TTC549 (cell line): ENCODE measurements around the gene SLC16A6.
"Not testable (repeated sequence)": the region's sequence is repeated elsewhere in the genome, so short reads cannot be mapped to it uniquely, and the experiment has no call there.

ENCODE experiments used
- FAIRE-seq: peaks from 2 replicates; lab custom pipeline; 2012; peaks lifted over from hg19 to GRCh38; lab: Jason Lieb, UNC

SLC16A6 gene

DNA sequence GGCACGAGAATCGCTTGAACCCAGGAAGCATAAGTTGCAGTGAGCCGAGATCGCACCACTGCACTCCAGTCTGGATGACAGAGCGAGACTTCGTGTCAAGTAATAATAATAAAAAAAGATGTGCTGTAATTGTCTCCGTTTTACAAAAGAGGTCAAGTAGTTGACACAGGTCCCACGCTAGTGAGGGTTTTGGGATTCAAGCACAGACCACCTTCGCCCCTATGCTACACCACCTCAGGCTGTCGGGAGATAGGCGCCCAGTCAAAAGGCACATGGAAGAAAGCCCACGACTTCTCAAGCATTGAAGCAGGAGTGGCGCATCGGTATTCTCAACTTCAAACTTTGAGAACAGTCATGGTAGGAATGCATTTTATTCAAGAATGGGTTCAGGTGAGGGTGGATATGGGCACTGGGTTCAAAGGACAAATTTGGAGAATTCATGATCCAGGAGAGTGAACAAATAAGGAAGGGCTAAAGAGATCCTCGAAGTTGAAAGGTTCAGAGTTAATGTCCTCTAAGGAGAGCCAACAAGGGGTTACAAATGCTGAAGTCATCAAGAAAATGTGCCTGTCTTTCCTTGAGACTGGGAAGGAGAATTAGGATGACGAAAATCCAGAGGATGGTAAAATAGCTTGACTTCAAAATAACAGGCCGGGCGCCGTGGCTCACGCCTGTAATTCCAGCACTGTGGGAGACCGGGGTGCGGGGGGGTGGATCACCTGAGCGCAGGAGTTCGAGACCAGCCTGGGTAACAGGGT is 44.5 kb downstream of the SLC16A6 start:
- no peak for FAIRE-seq

DNA sequence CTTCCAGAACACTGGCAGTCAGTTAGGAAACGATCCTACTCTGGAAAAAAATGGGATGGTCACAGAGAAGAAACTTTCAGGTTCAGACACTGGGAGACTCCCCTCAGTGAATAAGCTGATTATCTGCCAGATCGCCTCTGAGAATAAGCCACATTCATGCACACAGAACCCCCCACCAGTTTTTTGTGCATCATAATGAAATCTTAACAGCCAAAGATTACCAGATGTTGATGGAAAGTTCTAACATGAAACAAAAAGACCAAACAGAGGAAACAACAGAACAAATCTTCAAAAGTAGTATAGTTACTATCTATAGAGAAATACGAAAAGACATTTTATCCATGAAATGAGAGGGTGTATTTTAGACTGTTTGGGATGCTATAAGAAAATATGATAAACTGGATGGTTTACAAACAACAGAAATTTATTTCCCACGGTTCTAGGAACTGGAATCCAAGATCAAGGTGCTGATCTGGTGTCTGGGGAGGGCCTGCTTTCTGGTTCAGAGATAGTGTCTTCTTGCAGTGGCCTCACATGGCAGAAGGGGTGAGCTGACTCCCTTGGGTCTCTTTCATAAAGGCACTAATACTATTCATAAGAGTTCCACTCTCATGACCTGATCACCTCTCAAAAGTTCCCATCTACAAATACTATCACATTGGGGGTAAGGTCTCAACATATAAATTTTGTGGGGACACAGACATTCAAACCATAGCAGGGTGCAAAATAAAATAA is 51.1 kb downstream of the SLC16A6 start:
- FAIRE-seq, result no peak

DNA sequence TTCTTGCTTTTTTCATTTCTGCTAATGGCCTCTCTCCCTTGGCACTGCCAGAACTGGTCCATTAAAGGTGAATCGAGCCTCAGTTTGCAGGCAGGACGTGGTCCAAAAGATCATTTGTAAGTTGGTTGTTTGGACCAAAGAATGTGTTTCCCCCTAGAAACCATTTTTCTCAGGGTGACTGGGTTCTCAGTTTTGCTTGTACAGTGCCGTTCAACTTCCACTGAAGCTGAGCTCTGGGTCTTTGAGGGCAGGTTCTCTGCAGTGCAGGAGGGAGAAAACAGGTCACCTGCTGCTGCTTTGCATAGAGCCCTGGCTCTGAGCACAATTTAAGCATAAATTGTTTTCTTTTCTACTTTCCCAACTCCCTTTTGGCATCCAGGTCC is 52.1 kb downstream of the SLC16A6 start:
- FAIRE-seq, result no peak

DNA sequence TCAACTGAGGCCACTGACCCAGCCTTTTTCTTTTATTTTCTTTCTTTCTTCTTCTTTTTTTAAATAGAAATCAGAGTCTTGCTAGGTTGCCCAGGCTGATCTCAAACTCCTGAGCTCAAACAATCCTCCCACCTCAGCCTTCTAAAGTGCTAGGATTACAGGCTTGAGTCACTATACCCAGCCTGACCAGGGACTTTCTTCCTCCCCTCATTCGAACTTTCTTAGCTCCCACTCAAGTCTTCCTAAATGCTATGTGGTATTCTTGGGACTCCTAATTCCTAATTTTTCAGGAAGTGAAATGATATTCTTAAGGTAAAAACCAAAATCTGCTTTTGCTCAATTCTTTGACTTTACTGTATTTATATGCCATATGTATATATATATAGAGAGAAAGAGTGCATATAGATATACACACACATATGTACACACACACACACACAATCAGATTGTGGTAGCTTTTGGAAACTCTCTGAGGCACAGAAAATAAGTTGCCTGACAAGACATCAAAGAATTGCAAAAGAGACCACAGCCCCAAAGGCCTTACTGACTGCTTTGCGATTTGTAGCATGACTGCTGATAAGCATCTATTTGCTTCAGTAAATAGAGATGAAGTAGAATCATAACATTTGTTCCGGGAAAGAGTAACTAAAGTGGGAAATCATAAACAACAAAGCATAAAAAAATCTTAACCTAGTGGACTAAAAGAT is 52.6 kb downstream of the SLC16A6 start:
- no peak for FAIRE-seq

DNA sequence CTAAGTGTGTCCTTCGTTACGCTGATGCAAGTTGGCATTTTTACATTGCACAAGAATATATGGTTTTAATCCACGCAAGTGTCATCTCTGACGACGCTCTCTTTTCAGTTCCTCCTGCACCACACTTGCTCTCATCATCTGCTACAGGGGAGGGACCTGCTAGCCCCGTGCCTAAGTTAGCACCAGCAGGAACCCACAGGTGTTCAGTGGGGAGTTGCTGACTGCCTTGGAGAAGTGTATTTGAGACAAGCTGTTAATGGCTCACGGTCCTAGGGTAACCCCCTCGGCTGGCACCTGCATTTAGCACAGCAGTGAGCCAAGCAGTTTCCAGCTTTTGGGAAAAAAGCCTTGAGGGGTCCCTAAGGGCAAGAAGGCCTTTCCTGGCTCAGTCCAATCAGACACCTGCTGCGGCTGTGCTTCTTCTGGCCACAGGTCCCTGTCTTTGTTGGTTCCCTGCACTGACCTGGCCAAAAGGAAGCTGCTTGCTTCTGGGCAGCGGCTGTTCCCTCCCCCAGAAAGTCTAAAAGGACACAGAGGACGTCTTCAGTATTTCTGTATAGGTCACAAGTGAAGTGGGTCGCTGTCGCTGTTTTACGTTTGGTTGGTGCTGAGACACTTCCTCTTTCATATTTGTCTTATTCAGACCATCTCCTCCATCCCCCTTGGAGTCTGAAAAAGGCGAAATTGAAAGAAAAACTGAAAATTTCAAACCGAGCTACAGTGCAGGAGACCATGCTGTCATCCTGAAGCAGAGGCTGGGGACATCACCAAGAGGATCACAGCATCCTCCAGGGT is 53.4 kb downstream of the SLC16A6 start:
- not testable (repeated sequence) for FAIRE-seq

DNA sequence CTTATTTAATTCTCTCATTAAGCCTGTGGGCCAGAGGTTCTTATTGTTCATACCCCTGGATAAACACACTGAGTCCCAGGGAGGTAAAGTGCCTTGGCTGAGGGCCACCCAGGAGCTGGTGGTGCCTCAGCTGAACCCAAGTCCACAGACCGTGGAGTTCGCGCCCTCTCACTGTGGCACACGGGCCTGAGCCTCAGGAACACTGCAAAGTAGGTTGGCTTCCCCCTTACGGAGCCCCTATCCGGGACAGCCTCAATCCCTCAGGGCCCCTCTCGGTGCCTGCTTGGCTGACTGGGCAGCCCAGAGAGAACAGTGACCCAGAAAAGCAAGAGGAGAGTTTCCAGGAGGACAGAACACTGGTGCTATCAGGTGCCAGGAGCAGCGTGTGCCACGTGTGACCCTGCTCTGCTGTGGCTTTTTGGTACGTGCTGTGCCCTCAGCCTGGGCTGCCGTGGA is 55.6 kb downstream of the SLC16A6 start:
- FAIRE-seq, result not testable (repeated sequence)

DNA sequence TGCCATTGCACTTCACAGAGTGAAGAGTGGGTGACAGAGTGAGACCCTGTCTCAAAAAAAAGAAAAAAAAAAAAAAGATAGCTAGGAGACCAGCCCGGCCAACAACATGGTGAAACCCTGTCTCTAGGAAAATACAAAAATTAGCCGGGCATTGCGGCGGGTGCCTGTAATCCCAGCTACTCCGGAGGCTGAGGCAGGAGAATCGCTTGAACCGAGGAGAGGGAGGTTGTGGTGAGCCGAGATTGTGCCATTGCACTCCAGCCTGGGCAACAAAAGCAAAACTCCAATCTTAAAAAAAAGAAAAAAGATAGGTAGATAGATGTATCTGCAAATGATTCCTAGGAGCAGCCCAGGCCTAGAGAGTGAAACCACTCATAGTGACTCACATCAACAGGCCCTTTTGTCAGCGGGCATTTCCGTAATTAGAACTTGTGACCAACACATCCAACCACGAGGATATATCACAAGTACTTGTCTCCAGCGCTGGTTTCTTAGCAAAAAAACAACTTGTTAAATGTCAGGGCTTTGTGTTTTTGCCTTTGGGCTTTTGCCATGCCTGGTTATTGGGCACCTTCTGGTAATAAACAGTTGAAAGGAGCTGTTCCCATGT is 56.1 kb downstream of the SLC16A6 start:
- not testable (repeated sequence) for FAIRE-seq

DNA sequence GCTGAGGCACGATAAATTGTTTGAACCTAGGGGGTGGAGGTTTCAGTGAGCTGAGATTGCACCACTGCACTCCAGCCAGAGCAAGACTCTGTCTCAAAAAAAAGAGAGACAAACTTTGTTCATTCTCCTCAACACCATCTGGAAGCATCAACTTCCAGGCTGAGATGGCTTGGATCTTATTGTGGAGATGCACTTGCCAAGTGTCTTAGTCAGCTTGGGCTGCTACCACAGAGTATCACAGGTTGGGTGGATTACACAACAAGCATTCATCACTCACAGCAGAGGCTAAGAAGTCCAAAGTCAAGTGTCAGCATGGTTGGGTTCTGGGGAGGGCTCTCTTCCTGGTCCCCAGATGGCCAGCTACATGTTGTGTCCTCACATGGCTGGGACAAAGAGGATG is 58.2 kb downstream of the SLC16A6 start:
- FAIRE-seq, result not testable (repeated sequence)

DNA sequence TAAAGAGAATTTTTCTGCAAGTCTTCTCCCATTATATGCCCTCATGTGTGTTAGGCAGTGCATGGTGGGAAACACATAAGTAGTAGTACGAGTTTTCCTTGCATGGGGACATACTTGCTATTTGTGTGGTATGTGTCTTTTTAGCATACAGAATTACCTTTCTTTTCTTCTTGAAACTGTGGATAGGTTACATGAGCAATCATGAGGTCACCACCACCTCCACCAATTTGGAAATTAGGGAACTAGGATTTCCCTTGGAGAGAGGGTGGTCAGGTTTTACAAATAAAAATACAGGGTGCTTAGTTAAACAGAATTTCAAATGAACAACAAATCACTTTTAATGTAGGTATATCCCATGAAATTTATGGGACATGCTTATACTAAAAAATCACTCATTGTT is 59.4 kb downstream of the SLC16A6 start:
- FAIRE-seq, result no peak

DNA sequence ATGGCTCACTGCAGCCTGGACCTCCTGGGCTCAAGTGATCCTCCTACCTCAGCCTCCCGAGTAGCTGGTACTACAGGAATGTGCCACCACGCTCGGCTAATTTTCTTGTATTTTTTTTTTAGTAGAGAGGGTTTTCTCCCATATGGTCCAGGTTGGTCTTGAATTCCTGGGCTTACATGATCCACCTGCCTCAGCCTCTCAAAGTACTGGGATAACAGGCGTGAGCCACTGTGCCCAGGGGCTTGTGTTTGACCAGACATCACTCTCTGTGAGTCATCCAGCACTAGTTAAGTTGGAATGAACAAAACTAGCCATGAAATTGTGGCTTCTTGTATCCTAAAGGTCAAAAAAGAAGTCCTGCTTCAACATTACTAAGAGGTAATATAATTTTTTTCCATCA is 59.8 kb downstream of the SLC16A6 start:
- not testable (repeated sequence) for FAIRE-seq

DNA sequence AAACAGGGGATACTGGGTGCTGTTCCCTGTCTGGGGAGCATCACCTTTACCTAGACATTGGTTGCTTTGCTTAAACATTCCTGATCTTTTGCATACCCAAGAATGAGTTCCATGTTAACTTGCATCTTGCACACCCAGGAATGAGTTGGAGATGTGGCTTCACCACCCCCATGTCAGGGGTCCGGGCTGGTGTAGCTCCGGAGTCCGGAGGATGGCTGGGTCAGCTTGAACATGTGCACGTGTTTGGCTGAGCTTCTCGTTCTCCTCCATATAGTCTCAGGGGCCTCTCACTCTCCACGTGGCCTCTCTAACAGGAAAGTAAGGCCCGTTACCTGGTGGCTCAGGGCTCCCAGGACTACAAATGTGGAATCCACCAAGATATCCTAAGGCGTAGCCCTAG is 61.3 kb downstream of the SLC16A6 start:
- no peak for FAIRE-seq

DNA sequence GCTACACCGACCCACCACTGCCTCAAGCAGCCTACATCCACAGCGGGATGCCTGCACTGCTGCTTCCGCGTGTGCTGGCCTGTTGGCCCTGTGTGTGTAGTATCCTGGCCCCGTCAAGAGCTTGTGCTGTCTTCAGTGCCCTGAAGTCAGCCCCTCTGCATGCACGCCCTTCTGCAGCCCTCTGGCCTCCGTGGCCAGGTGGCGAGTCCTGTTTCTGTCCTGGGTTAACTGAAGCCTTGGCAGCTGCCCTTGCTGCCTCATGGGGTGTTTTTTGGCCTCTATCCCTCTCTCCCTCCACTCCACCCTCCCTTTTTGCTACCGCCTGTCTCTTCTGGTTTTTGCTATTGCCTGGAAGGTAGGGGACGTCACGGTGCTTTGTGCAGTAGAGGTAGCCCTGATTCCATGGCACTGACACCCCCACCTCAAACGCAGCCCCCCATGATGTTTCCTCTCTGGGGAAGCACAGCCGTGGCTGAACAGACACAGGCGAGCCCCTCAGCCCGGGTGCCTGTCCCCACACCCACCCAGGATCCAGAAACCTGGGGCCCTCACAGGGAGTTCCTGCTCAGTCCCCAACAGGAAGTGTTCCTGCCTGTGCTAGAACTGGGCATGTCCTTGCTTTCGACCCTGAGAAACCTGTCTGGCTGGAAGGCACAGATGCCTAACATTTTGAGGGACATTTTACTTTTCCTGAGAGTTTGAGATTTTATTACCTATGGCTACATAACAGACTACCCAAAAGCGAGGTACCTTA is 61.9 kb downstream of the SLC16A6 start:
- no peak for FAIRE-seq

DNA sequence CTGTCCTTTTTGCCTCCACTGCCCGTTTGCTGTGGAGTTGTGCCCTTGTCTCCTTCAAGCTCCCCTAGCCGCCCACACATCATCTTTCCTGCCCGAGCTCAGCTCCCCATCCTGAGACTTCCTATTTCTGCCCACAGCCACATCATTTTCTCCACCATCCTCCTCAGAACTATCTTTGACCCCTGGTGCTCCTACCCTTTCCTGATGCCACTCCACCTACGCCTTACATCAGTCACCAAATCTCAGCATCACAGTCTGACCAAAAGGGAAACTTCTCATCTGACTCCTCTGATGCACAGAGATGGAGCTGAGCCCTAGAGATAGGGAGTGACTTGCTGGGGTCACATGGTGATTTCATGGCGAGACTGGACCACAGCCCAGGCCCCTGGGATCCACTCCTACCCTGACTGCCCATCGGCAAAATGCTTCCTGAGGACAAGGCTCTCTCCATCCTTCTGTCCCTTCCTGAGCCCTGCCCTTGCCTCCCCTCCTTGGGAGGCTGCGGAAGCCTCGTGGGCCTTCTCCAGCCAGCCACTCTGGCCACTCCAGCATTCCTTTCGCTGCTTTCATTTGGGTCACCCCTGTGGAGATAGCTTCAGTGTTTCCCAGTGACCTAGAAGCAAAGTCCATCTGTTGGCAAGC is 62.8 kb downstream of the SLC16A6 start:
- FAIRE-seq, result not testable (repeated sequence)

DNA sequence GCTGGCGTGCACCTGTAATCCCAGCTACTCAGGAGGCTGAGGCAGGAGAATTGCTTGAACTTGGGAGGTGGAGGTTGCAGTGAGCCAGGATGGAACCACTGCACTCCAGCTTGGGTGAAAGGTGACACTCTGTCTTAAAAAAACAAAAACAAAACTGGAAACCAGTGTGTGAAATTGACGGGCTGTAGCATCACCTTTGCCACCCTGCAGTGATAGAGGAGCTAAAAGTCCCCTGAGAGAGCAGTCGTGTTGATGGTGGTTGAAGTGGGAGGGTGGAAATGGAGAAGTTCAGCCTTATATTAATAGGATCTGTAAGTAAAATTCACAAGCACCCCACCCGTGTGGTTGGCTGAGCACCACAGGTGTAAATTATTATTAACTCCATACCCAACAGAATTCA is 65.9 kb downstream of the SLC16A6 start:
- FAIRE-seq, result not testable (repeated sequence)

DNA sequence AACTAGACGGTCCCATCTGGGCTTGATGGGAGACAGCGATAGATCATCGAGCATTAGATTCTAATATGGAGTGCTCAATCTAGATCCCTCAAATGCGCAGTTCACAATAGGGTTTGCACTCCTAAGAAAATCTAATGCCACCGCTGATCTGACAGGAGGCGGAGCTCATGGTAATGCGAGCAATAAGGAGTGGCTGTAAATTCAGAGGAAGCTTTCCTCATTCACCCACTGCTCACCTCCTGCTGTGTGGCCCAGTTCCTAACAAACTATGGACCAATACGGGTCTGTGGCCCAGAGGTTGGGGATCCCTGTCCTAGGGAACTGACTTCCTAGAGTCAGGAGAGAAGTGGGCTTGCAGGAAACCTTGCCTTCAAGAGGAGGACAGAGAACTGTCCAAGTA is 68.3 kb downstream of the SLC16A6 start:
- no peak for FAIRE-seq

DNA sequence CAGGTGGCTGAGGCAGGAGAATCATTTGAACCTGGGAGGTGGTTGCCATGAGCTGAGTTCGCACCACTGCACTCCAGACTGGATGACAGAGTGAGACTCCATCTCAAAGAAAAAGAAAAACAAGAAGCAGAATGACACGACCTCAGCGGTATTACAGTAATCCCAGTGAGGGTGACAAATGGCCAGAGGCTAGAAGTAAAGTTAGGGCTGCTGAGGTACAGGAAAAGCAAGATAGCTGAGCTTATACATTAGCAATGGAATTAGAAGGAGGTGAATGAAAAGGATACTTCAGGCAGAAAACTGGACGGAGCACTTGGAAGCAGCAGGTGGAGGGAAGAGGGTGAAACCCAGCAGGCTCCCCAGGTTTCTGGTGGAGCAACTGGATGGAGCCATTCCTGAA is 69.1 kb downstream of the SLC16A6 start:
- no peak for FAIRE-seq

DNA sequence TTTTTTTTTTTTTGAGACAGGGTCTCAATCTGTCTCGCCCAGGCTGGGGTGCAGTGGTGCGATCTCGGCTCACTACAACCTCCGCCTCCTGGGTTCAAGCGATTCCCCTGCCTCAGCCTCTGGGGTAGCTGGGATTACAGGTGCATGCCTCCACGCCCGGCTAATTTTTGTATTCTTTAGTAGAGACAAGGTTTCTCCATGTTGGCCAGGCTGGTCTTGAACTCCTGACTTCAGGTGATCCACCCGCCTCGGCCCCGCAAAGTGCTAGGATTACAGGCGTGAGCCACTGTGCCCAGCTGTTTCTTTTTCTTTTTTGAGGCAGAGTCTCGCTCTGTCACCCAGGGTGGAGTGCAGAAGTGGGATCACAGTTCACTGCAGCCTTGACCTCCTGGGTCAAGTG is 70.1 kb downstream of the SLC16A6 start:
- FAIRE-seq, result not testable (repeated sequence)

DNA sequence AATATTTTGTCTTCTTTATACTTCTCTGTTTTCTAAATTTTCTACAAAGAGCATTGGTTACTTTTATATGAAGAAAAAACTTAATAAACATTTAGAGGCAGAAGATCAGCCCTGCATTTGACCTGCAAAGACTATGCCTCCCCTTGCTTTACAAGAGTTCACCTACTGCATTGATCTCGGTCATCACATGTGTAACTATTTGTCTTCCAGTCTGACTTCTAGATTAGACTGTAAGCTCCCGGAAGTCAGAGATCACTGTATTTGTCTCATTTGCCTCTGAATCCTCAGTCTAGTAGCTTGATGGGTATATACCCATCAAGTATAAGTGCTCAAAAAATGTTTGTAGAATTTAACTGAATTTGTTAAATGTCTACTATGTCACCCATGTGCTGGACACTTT is 70.7 kb downstream of the SLC16A6 start:
- not testable (repeated sequence) for FAIRE-seq

DNA sequence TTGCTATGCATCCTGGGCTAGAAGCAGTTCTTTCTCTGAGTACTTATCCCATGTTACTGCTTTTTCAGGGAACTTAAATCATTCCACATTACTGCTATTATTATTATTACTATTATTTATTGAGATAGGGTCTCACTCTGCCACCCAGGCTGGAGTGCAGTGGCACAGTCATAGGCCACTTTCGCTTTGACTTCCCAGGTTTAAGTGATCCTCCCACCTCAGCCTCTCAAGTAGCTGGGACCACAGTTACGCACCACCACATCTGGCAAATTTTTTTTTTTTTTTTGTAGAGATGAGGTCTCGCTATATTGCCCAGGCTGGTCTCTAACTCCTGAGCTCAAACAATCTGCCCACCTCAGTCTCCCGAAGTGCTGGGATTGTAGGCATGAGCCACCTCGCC is 71.5 kb downstream of the SLC16A6 start:
- FAIRE-seq, result not testable (repeated sequence)
